Measurements from ENCODE around the gene RTN4R. TPM values are rescaled to one million over a fixed set of nuclear protein-coding genes. Genes with fewer than 3 reads are reported as not detected.
"Not testable (repeated sequence)": the region's sequence is repeated elsewhere in the genome, so short reads cannot be mapped to it uniquely, and the experiment has no call there.

RTN4R gene
- total RNA-seq, 2 donors from 2014 or later, result 12.8 to 17.7 TPM

DNA sequence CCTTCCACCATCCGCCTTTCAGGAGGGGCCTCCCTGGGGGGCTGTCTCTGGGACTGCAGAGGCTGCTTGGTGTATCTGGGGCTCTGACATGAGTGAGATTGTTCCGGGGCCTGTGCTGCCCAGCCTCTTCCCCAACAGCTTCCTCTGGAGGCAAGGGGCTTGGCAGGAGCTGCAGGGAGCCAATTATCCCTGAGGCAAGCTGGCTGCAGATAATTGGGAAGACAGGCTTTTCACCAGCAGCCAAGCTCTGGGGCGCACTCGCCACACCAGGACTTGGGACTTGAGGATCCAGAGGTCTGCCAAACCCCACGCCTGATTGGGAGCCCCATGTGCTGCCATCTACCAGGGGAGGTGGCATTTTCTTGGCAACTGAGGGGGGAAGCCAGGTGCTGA lies 15.6 kb upstream of the RTN4R start:
- WGBS, 2 experiments (ENCODE audit: insufficient coverage in 1 of 2, insufficient read length in 1 of 2), result 74 to 83% methylated on average over 3 to 5 of the region's 5 CpGs
- Histone ChIP-seq H3K36me3 (ENCODE audit: control insufficient read depth, insufficient read depth, low read length) (no peaks in the 10 kb centered on the region), H3K9ac (ENCODE audit: extremely low read depth, low read length, poor library complexity, severe bottlenecking) (no peak overlapping the region), H3K9me3 (ENCODE audit: control insufficient read depth, low read length) (no peaks in the 10 kb centered on the region), H3K4me3 (ENCODE audit: low read length) (no peak overlapping the region), H3K4me1 (ENCODE audit: control insufficient read depth, insufficient read depth, low read length) (peaks cover 5% of the 10 kb centered on the region), H3K27me3 (ENCODE audit: control insufficient read depth, insufficient read depth, low read length, poor library complexity, severe bottlenecking) (no peaks in the 10 kb centered on the region), H3K27ac (ENCODE audit: low read depth, low read length) (no peak overlapping the region)
- Mint-ChIP-seq H3K36me3 (ENCODE audit: low read depth) (no peaks in the 10 kb centered on the region), H3K4me1 (no peaks in the 10 kb centered on the region), H3K27ac (no peak overlapping the region), H3K4me3 (no peak overlapping the region), H3K9me3 (no peaks in the 10 kb centered on the region), H3K27me3 (ENCODE audit: insufficient read depth) (no peaks in the 10 kb centered on the region)
- DNase-seq, result no peak
- TF ChIP-seq, protein P1, sequence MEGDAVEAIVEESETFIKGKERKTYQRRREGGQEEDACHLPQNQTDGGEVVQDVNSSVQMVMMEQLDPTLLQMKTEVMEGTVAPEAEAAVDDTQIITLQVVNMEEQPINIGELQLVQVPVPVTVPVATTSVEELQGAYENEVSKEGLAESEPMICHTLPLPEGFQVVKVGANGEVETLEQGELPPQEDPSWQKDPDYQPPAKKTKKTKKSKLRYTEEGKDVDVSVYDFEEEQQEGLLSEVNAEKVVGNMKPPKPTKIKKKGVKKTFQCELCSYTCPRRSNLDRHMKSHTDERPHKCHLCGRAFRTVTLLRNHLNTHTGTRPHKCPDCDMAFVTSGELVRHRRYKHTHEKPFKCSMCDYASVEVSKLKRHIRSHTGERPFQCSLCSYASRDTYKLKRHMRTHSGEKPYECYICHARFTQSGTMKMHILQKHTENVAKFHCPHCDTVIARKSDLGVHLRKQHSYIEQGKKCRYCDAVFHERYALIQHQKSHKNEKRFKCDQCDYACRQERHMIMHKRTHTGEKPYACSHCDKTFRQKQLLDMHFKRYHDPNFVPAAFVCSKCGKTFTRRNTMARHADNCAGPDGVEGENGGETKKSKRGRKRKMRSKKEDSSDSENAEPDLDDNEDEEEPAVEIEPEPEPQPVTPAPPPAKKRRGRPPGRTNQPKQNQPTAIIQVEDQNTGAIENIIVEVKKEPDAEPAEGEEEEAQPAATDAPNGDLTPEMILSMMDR (conservative IDR thresholded peaks at IDR 0.05), result no peak

DNA sequence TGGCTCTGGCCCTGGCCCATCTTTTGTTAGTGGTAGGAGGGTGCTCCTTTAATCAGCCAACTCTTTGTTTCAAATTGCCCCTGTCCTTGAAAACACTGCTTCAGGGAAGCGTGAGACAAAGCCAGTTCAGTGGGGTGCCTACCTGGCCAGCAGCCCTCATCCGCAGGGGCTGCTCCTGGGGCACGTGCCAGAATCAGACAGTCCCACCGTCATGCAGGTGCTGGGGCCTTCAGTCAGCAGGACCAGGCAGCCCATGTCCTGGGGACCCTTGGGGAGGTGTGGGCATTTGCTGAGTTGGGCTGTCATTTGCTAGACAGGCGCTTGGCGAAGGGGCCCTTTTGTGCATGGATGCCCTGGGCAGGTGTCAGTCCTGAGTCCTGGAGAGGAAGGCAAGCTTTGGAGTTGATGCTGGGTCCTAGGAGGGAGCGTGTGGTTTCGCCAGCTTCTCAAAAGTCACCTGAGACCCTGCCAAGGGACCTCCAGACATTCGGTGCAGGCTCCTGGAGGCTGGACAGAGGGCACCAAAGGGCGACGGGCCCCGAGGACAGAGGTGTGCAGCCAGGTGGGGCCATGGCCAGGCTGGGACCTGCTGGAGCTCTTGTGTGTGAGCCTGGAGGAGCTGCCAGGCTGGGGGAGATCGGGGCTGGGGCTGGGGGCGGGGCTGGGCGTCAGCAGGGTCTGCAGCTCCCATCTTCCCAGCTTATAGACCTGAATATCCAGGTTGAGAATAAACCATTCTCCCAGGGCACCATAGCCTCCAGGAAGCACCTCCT lies 15.0 kb upstream of the RTN4R start:
- Histone ChIP-seq H3K27me3 (ENCODE audit: control insufficient read depth, insufficient read depth, low read length, poor library complexity, severe bottlenecking) (no peaks in the 10 kb centered on the region), H3K4me3 (ENCODE audit: low read length) (no peak overlapping the region), H3K36me3 (ENCODE audit: control insufficient read depth, insufficient read depth, low read length) (no peaks in the 10 kb centered on the region), H3K9ac (ENCODE audit: extremely low read depth, low read length, poor library complexity, severe bottlenecking) (no peak overlapping the region), H3K27ac (ENCODE audit: low read depth, low read length) (no peak overlapping the region), H3K4me1 (ENCODE audit: control insufficient read depth, insufficient read depth, low read length) (peaks cover 5% of the 10 kb centered on the region), H3K9me3 (ENCODE audit: control insufficient read depth, low read length) (no peaks in the 10 kb centered on the region)
- TF ChIP-seq, protein P1 (conservative IDR thresholded peaks at IDR 0.05), result no peak
- Mint-ChIP-seq H3K27me3 (ENCODE audit: insufficient read depth) (no peaks in the 10 kb centered on the region), H3K4me1 (no peaks in the 10 kb centered on the region), H3K9me3 (no peaks in the 10 kb centered on the region), H3K36me3 (ENCODE audit: low read depth) (no peaks in the 10 kb centered on the region), H3K4me3 (no peak overlapping the region), H3K27ac (no peak overlapping the region)
- WGBS, 2 experiments (ENCODE audit: insufficient coverage in 1 of 2, insufficient read length in 1 of 2), result 88 to 94% methylated on average over 7 to 15 of the region's 15 CpGs
- no peak for DNase-seq

DNA sequence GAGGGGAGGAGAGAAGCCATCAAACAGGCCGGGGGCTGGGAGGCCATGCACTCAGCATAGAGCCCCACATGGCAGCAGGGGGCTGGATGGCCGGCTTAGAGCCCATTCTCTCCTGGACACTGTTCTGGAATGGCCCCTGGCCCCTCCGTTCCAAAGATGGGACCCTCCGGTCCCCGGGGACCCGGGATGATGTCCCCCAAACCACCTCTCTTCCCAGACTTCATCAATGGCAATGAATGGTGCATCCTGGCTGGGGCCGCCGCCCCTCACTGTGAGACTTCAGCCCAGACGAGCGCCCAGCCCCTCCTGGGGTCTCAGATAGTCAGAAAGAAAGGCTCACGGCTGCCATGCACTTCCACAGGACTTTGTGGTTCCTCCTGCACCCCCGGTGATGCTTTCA lies 13.8 kb upstream of the RTN4R start:
- no peaks in the 10 kb centered on the region for H3K27me3 ChIP-seq (ENCODE audit: control insufficient read depth, insufficient read depth, low read length, poor library complexity, severe bottlenecking)
- no peaks in the 10 kb centered on the region for H3K36me3 ChIP-seq (ENCODE audit: control insufficient read depth, insufficient read depth, low read length)
- no peaks in the 10 kb centered on the region for H3K36me3 Mint-ChIP-seq (ENCODE audit: low read depth)
- 84 to 85% methylated on average over 6 to 12 of the region's 12 CpGs for WGBS, 2 experiments (ENCODE audit: insufficient coverage in 1 of 2, insufficient read length in 1 of 2)
- no peaks in the 10 kb centered on the region for H3K9me3 Mint-ChIP-seq
- H3K4me3 Mint-ChIP-seq, result no peak overlapping the region
- H3K27ac Mint-ChIP-seq, result no peak overlapping the region
- H3K27me3 Mint-ChIP-seq (ENCODE audit: insufficient read depth), result no peaks in the 10 kb centered on the region
- H3K4me3 ChIP-seq (ENCODE audit: low read length), result no peak overlapping the region
- H3K27ac ChIP-seq (ENCODE audit: low read depth, low read length), result no peak overlapping the region
- no peaks in the 10 kb centered on the region for H3K9me3 ChIP-seq (ENCODE audit: control insufficient read depth, low read length)
- H3K9ac ChIP-seq (ENCODE audit: extremely low read depth, low read length, poor library complexity, severe bottlenecking), result no peak overlapping the region
- peaks cover 5% of the 10 kb centered on the region for H3K4me1 ChIP-seq (ENCODE audit: control insufficient read depth, insufficient read depth, low read length)
- TF ChIP-seq, protein P1 (conservative IDR thresholded peaks at IDR 0.05), result no peak
- no peak for DNase-seq
- no peaks in the 10 kb centered on the region for H3K4me1 Mint-ChIP-seq

DNA sequence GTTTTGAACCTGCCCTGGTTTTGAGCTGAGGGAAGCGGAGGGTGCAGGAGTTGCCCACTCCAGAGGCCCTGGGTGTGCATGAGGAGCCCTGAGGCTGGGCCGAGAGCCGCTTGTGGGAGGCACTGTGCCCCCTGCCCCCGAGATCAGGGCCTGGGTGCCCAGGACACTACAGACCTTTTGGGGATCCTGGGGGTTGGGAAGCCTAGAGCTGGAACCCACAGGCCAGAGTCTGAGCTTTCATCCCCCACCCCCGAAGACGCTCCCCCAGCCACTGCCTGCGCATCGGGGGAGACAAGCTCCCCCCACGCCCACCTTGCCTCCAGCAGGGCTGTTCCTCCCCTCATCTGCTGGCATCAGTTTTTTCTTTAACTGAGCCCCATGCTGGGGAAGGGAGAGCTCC lies 13.4 kb upstream of the RTN4R start:
- H3K27ac Mint-ChIP-seq; H3K4me3 Mint-ChIP-seq; DNase-seq; H3K36me3 Mint-ChIP-seq (ENCODE audit: low read depth); H3K27me3 Mint-ChIP-seq (ENCODE audit: insufficient read depth); H3K4me1 Mint-ChIP-seq; H3K9me3 Mint-ChIP-seq; H3K4me1 ChIP-seq (ENCODE audit: control insufficient read depth, insufficient read depth, low read length); H3K27me3 ChIP-seq (ENCODE audit: control insufficient read depth, insufficient read depth, low read length, poor library complexity, severe bottlenecking); H3K27ac ChIP-seq (ENCODE audit: low read depth, low read length); H3K9ac ChIP-seq (ENCODE audit: extremely low read depth, low read length, poor library complexity, severe bottlenecking); H3K36me3 ChIP-seq (ENCODE audit: control insufficient read depth, insufficient read depth, low read length); H3K9me3 ChIP-seq (ENCODE audit: control insufficient read depth, low read length); H3K4me3 ChIP-seq (ENCODE audit: low read length): not testable (repeated sequence)
- WGBS, 2 experiments (ENCODE audit: insufficient coverage in 1 of 2, insufficient read length in 1 of 2), result 78 to 86% methylated on average over 3 to 9 of the region's 9 CpGs
